CD4-positive, alpha-beta T cell treated with Interleukin-1 beta for 1 hour (primary cell): ENCODE data around the gene OR7A17.

Source experiments
- DNase-seq, 2 donors: peaks; one replicate each; pipeline ENCODE4 v3.0.0-alpha.2; 2020 to 2022

Gene OR7A17

DNA sequence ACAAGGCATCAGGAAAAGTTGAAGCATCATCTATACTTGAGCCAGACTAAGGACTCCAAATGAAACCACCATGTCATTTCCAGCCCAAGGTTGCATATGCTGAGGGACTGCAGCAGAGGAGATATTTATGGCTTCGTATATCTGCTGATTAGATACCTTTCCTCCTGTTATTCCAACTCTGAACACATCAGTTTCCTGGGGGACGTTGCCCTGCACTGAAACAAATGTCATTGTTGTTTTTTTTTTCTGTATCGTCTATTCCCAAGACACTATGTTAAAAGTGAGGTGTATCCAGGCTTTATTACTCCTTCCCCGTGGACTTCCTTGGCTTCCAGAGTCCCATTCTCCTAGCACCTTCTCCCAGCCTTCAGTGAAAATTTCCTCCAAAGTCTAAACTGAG is at the start of gene OR7A17:
TSS of gene OR7A17 (minus strand) at position 101 of the 400 bp plus-strand sequence. CDS start 4,777 bp downstream, outside the sequence.
- DNase-seq: no peak

GRCh38 chr19:14933506-14933905 is 47.6 kb upstream of the OR7A17 start:
- DNase-seq: no peak

DNA sequence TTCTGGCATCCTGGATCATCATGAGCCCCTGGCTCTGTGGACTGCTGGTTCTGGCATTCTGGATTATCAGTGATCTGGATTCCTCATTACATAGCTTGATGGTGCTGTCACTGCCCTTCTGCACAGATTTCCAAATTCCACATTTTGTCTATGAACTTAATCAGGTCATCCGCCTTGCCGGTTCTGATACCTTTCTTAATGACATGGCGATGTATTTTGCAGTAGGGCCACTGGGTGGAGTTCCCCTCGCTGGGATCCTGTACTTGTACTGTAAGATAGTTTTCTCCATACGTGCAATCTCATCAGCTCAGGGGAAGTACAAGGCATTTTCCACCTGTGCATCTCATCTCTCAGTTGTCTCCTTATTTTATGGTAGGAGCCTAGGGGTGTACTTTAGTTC is 30.9 kb upstream of the OR7A17 start:
- DNase-seq: no peak

GRCh38 chr19:14915116-14915515 is 29.2 kb upstream of the OR7A17 start:
- no peak for DNase-seq

GRCh38 chr19:14906711-14907110 is 20.8 kb upstream of the OR7A17 start:
- DNase-seq: no peak

DNA sequence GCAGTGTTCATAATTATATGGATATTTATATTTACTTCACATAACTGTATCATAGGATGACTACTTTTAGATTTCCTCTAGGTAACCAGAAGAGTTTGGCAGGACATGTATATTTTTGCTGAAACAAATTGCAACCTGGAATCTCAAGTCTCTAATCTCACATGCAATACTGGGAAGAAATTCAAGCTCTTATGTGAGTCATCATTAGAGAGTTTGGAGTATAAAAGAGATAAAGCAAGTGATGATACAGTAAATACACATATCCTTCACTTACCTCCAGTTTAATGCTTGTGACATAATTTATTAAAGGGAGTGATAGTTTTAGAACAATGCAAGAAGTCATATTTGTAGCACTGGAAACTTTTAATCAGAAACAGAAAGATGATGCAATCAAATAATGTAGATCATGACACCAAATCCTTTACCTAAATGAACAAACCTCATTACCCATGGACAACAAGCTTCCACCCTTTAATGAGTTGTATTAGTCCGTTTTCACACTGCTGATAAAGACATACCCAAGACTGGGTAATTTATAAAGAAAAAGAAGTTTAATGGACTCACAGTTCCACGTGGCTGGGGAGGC is 15.8 kb upstream of the OR7A17 start:
- DNase-seq: no peak

GRCh38 chr19:14890643-14891379 is 4.9 kb upstream of the OR7A17 start:
- DNase-seq: no peak

DNA sequence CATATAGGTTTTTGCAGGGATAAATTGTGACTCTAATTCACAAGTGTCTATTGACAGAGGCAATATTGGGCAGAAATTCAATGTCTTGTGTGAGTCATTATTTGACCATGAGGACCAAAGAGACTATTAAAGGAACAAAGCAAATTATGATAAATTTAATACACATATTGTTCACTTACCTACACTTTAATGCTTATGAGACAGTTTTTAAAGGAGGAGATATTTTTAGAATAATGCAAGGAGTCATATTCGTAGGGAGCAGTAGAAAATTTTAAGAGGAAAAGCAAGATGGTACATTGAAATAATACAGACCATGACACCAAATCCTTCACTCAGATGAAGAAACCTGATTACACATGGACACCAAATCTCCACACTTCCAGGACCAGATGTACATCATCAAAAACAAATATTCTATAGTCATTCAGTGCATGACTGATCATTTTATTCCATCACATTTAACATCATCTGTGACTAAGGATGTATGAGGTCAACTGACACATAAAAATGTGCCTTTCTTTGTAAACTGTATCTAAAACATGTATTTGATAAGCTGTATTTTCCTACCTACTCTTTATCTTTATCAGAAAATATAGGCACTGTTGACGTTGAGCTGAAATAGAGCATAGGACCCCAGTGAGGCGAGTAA is 4.2 kb upstream of the OR7A17 start:
- no peak for DNase-seq

DNA sequence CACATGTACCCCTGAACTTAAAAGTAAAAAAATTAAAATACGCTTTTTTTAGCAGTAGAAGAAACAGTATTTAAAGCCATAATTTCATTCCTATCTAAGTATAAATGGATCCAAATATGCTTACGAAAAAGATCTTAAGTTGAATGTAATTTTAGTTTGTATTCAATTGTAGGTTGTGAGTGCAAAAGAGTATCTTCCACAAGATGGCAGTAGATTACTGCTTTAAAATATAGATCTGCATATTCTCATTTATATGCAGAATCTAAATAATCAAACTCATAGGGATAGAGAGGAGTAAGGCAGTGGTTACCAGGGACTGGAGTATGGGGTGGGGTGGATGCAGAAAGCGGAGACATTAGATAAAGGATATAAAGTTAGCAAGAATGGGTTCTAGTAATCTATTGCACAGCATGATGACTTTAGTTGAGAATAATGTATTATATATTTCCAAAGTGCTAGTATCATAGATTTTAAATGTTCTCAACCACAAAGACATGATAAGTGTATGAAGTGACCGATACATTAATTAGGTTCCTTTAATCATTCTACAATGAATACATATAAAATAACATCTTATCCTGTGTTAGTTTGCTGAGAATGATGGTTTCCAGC is 14.2 kb downstream of the OR7A17 start:
- no peak for DNase-seq

DNA sequence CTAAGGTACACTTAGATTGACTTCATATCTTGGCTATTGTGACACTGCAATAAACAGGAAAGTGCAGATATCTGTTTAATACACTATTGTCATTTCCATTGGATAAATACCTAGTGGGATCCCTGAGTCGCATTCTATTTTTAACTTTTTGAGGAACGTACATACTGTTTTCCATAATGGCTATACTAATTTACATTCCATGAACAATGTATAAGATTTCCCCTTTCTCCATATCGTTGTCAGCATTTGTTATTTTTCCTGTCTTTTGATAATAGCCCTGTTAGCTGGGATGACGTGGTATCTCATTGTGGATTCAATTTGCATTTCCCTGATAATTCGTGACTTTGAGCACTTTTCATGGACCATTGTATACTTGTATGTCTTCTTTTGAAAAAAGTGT is 17.4 kb downstream of the OR7A17 start:
- no peak for DNase-seq

DNA sequence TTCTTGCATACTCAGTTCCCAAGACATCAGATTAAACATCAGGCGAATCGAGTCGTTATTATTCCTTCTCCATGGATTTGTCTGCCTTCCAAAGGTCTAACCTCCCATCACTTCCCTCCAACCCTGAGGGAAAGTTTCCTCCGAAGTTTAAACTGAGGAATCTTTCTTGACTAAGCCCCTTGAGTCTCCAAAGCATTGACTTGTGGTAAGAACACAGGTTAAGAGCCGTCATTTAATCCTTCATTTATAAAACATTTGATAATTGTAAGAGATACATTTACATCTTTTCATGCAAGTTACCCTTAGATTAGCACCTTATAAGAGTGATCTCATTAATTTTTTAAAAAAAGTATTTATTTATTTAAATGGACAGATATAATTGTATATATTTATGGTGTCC is 37.1 kb downstream of the OR7A17 start, which contains the start of gene OR7A10:
TSS of gene OR7A10 (minus strand) at position 101 of the 400 bp plus-strand sequence. CDS start 7,045 bp downstream, outside the sequence.
- no peak for DNase-seq

DNA sequence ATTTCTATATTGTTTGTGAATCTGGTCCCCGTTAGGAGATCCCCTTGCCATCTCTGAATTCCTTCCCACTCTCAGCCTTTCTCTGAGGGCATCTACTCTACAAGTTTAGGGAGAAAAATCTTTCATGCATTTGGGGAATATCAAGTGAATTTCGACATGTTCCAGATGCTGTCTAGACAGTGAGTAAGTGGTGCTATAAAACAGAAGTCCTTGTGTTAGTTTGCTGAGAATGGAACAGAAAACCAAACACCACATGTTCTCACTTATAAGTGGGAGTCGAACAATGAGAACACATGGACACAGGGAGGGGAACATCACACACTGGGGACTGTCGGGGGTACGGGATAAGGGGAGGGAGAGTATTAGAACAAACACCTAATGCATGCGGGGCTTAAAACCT is 42.4 kb downstream of the OR7A17 start:
- DNase-seq: no peak

GRCh38 chr19:14843169-14843568 is 42.8 kb downstream of the OR7A17 start:
- DNase-seq: no peak

DNA sequence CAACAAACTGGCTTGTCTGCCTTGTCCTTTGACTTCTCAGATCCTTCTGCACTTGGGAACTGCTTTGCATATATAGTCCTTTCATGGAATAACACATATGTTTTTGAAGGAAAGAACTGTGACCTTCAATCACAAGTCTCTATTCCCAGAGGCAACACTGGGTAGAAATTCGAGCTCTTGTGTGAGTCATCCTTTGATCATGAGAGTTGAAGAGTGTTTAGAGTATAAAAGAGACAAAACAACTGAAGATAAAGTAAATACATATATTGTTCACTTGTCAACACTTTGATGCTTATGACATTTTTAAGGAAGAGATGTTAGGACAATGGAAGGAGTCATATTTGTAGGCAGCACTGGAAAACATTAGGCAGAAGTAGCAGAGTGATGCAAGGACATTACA is 45.7 kb downstream of the OR7A17 start:
- DNase-seq: no peak

GRCh38 chr19:14837391-14837790 is 48.5 kb downstream of the OR7A17 start:
- DNase-seq: no peak

- DNase-seq: no peak
Observed at GRCh38 chr19:14835011-14835410, 50.9 kb downstream of the OR7A17 start, which contains the start of the genes OR7A5 and OR7C1. Gene OR7A5, minus strand, starts transcription at chr19:14835185. Its CDS starts 6,944 bp downstream, at chr19:14828241. Gene OR7C1, minus strand, starts transcription at chr19:14835185. Its CDS starts 35,049 bp downstream, at chr19:14800136.

DNA sequence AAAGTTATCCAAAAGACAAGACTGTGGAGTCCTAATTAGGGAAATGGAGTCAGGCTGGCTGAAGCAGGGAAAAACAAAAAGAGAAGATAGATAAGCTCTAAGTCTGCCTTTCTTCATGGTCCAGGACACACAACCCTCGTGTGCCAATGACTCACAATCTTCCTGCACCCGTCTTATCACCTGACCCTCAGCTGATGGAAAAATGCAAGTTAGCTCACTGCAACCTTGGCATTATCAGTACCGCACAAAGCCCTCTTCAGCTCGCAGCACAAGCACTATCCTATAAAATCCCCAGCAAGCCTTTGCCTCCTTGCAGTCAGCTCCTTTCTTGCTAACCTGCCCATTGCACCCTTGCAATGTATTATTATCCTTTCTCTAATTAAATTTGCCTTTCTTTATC is 55.2 kb downstream of the OR7A17 start:
- no peak for DNase-seq
